Stimulated activated memory B cell treated with anti-CD40 and anti-IgM and Interleukin-4, amounts not matched to agents 10 μg/mL and 1 μg/mL and 100 μg/mL, for 72 hours (primary cell): ENCODE results near the gene TMEM63C.

ENCODE experiments used
- ATAC-seq: fragments of 150-1000 bp; cut with Tn5 transposase; 2 replicates; pipeline ENCODE4 v1.10.0; 2021
- H3K27ac Mint-ChIP-seq: one replicate; pipeline ENCODE4 v1.8.0; 2022; ENCODE audit warnings: mild to moderate bottlenecking, mixed read lengths
- H3K27me3 Mint-ChIP-seq: one replicate; pipeline ENCODE4 v1.8.0; 2022; ENCODE audit warnings: mixed read lengths
- H3K36me3 Mint-ChIP-seq: one replicate; pipeline ENCODE4 v1.8.0; 2022; ENCODE audit warnings: mixed read lengths
- H3K4me1 Mint-ChIP-seq: one replicate; pipeline ENCODE4 v1.8.0; 2022; ENCODE audit warnings: mixed read lengths
- H3K4me3 Mint-ChIP-seq: one replicate; pipeline ENCODE4 v1.8.0; 2022; ENCODE audit warnings: mild to moderate bottlenecking, moderate library complexity, mixed read lengths
- H3K9me3 Mint-ChIP-seq: one replicate; pipeline ENCODE4 v1.8.0; 2022; ENCODE audit warnings: mixed read lengths

TMEM63C gene

DNA sequence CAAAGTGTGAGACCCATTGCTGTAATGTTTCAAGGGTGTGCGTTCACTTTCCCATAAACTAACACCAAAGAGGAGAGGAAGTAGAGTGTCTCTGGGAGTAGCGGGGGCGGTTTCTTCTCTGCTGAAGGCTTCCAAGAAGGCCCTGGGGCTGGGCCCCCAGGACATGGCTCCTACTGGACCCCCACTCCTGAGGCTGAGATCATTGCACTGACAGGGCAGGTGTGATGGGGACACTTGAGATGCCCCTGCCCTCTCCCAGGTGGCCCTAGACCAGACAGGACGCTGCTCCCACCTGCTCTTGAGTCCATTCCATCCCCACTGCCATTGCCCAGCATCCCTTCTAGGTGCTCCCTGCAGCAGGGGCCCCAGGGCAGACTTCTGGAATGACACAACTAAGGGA is 20.1 kb downstream of the TMEM63C start:
- H3K27ac Mint-ChIP-seq = no peak overlapping the region

DNA sequence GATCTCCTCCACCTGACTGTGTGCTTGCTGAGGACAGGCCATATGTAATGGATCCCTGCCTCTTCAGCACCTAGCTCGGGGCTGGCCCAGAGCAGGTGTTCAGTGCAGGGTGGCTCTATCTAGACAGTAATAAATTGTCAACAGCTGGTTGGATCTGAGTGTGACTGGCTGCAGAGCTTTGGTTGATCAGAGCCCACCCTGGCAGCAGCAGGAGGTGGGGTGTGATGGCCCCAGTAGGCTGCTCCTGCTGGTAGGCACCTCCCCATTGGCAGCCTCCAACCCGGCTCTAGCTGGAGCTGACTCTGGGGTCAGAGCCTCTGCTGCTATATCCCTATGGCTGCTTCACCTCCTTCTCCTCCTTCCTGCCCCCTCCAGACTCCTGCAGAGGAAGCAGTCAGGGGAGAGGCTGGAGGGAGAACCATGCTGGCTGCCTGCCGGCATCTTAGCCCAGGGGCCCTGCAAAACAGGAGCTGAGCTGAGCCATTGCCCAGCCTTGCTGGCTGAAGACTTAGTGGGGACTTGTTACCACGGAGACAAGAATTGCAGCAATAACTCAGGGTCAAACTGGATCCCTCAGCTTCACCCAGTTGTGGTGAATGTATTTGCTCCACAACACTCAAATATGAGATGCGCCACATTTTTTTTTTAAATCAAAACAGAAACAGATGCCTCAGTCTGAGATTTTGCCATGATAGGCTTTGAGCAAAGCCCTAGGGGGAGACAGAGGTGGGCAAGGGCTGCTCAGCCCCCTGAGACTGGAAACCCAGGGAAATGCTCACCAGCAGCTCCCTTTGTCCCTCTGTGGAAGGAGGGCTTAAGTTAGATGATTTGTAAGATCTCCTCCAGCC is 22.2 kb downstream of the TMEM63C start:
- no peaks in the 10 kb centered on the region for H3K9me3 Mint-ChIP-seq
- H3K27me3 Mint-ChIP-seq = peaks cover 38% of the 10 kb centered on the region
- H3K4me3 Mint-ChIP-seq = no peak overlapping the region
- H3K4me1 Mint-ChIP-seq = no peaks in the 10 kb centered on the region
- ATAC-seq = peak; percentile 4
- H3K36me3 Mint-ChIP-seq = no peaks in the 10 kb centered on the region
- no peak overlapping the region for H3K27ac Mint-ChIP-seq

More for the DNA sequence above, 20.1 kb downstream of the TMEM63C start:
- no peaks in the 10 kb centered on the region for H3K4me1 Mint-ChIP-seq
- H3K27me3 Mint-ChIP-seq = peaks cover 49% of the 10 kb centered on the region
- no peak overlapping the region for H3K4me3 Mint-ChIP-seq
- ATAC-seq = no peak
- no peaks in the 10 kb centered on the region for H3K36me3 Mint-ChIP-seq
- H3K9me3 Mint-ChIP-seq = no peaks in the 10 kb centered on the region

GRCh38 chr14:77204459-77204771 is 22.8 kb downstream of the TMEM63C start:
- Mint-ChIP-seq H3K27me3 (peaks cover 32% of the 10 kb centered on the region), H3K9me3 (no peaks in the 10 kb centered on the region), H3K4me3 (no peak overlapping the region), H3K27ac (no peak overlapping the region), H3K36me3 (no peaks in the 10 kb centered on the region), H3K4me1 (no peaks in the 10 kb centered on the region)
- no peak for ATAC-seq

DNA sequence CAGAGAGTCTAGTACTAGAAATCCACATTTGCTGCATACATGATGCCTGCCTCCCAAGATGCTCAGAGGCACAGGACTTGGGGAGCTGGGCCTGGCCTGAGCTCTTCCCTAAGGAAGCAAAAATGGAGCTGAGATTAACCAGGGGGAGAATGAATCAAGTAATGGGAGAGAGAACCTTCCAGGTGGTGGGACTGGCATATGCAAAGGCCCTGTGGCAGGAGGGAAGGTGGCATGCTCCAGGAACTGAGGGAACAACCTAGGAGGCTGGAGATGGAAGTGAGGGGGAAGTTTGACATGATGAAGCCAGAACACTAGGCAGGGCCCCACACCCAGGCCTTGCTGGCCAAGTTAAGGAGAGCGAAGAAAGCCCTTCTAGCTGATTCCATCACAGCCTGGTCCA is 23.3 kb downstream of the TMEM63C start:
- Mint-ChIP-seq H3K4me1 (no peaks in the 10 kb centered on the region), H3K27ac (no peak overlapping the region), H3K36me3 (no peaks in the 10 kb centered on the region), H3K27me3 (peaks cover 27% of the 10 kb centered on the region), H3K4me3 (no peak overlapping the region), H3K9me3 (no peaks in the 10 kb centered on the region)
- no peak for ATAC-seq

DNA sequence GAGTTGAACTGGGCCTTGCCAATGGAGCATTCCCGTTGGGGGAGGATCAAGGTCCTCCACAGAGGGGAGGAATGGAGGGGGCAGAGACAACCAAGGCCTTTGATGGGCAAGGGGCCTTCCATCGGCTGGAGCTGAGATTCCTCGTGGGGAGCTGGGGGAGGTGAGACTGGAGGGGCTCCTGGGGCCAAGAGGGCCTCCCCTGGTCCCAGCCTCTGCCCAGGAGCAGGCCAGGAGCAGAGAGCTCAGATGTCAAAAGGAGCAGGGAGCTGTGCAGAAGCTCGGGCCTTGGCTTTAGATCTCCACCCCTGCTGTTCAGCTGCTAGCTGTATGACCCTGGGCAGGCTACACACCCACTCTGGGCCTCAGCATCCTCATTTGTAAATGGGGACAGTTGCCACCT is 24.0 kb downstream of the TMEM63C start:
- H3K9me3 Mint-ChIP-seq = no peaks in the 10 kb centered on the region
- no peak overlapping the region for H3K4me3 Mint-ChIP-seq
- no peaks in the 10 kb centered on the region for H3K4me1 Mint-ChIP-seq
- peaks cover 21% of the 10 kb centered on the region for H3K27me3 Mint-ChIP-seq
- no peak for ATAC-seq
- no peak overlapping the region for H3K27ac Mint-ChIP-seq
- no peaks in the 10 kb centered on the region for H3K36me3 Mint-ChIP-seq

DNA sequence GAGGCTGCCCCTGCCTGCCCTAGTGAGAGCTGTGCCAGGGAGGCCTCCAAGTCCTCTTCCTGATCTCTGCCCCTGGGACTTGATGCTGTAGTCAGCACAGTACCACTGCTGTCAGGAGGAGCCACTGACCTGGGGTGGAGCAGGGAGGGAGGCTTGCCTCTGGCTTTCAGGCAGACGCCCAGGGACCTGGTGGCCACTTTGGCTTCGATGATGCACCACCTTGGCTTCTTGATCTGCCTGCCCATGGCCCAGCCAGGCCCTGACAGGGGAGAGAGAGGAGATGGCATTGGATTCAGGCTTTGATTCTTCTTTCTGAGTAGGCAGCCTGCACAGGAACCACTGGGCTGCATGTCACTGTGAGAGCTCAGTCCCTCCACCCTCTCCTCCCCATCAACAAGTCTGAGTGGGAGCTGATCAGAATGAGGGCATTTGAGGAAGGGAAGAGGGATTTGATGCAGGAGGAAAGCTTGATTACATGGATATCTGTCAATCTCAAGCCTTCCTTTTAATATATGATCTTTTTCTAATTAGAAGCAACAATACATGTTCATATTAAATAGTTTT is 24.7 kb downstream of the TMEM63C start:
- H3K4me1 Mint-ChIP-seq = no peaks in the 10 kb centered on the region
- ATAC-seq = no peak
- no peak overlapping the region for H3K4me3 Mint-ChIP-seq
- H3K27ac Mint-ChIP-seq = no peak overlapping the region
- no peaks in the 10 kb centered on the region for H3K9me3 Mint-ChIP-seq
- H3K27me3 Mint-ChIP-seq = peaks cover 13% of the 10 kb centered on the region
- no peaks in the 10 kb centered on the region for H3K36me3 Mint-ChIP-seq

GRCh38 chr14:77206877-77207389 is 25.3 kb downstream of the TMEM63C start:
- H3K4me3 Mint-ChIP-seq = no peak overlapping the region
- H3K36me3 Mint-ChIP-seq = no peaks in the 10 kb centered on the region
- no peaks in the 10 kb centered on the region for H3K4me1 Mint-ChIP-seq
- no peak for ATAC-seq
- H3K27me3 Mint-ChIP-seq = peaks cover 11% of the 10 kb centered on the region
- H3K27ac Mint-ChIP-seq = no peak overlapping the region
- H3K9me3 Mint-ChIP-seq = no peaks in the 10 kb centered on the region

GRCh38 chr14:77208291-77208978 is 26.8 kb downstream of the TMEM63C start:
- Mint-ChIP-seq H3K27me3 (peaks cover 11% of the 10 kb centered on the region), H3K4me3 (no peak overlapping the region), H3K9me3 (no peaks in the 10 kb centered on the region), H3K4me1 (peaks cover 5% of the 10 kb centered on the region), H3K36me3 (no peaks in the 10 kb centered on the region), H3K27ac (no peak overlapping the region)
- ATAC-seq = no peak

GRCh38 chr14:77208979-77209318 is 27.4 kb downstream of the TMEM63C start:
- Mint-ChIP-seq H3K36me3 (no peaks in the 10 kb centered on the region), H3K4me3 (no peak overlapping the region), H3K9me3 (no peaks in the 10 kb centered on the region), H3K4me1 (peaks cover 10% of the 10 kb centered on the region), H3K27ac (no peak overlapping the region), H3K27me3 (peaks cover 11% of the 10 kb centered on the region)
- no peak for ATAC-seq

DNA sequence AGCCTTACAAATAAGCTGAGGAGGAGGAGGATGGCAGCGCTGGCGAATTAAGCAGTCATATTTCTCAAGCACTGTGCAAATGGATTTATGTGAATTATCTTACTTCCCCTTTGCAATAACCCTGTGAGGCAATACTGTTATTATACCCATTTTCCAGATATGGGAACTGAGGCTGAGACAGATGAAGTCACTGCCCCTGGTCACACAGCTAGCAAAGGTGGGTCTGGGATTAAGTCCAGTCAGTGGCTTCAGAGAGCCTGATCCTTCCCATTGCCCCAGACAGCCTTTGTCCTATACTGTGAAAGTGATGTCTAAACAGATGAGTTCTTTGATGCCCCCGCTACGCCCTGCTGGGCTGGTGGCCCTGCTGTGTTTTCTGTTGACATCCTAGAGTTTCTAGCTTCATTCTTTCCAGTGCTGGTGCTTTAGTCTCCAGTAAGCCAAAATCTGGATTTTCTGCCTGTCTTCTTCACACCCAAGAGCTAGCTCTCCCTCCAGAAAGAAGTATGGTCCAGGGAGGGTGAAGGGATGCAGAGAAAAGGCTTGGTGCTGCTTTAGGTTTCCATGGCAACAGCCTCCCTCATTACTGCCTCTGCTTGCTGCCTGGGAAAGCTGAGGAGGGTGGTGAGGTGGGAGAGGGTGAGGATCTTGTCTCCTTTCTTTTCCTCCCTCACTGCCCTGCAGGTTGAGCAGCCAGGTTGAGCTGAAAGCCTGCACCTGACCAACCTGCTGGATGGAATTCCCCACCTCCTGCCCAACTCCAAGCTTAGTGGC is 30.7 kb downstream of the TMEM63C start:
- ATAC-seq = no peak
- Mint-ChIP-seq H3K4me3 (no peak overlapping the region), H3K27ac (no peak overlapping the region), H3K4me1 (peaks cover 11% of the 10 kb centered on the region), H3K27me3 (peaks cover 31% of the 10 kb centered on the region), H3K9me3 (no peaks in the 10 kb centered on the region), H3K36me3 (no peaks in the 10 kb centered on the region)

DNA sequence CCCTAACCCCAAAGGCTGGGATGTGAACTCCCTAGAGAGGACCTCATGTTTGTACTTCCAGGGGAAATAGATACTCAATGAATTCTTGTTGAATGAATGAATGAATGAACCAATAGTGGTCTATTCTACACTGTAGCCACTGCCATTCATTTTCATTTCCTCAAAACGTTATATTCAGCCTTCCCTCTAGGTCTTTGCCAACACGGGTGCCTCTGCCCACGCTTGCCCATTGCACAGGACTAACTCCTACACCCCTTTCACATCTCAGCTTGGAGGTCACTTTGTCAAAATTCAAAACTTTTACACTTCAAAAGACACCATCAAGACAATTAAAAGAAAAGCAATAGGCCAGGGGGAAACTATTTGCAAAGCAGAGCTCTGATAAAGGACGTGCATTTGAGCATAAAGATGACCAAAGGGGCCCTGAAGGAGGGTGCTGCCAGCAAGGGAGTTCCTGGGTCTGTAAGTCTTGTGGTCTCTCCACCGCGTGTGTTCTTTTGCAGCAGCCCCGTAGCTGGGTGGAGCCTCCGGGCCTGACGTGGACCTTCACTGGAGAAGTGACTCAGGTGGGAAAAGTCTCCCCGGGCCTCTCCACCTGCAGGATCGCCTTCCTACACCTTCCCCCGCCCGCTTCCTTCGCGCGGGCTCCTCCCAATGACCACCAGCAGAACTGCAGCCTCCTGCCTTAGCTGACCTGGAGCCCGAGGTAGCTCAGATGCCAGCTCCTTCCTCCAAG is 31.5 kb downstream of the TMEM63C start:
- Mint-ChIP-seq H3K27ac (no peak overlapping the region), H3K27me3 (peaks cover 35% of the 10 kb centered on the region), H3K36me3 (no peaks in the 10 kb centered on the region), H3K4me1 (peaks cover 11% of the 10 kb centered on the region), H3K9me3 (no peaks in the 10 kb centered on the region), H3K4me3 (no peak overlapping the region)
- peak; percentile 57 for ATAC-seq

GRCh38 chr14:77213679-77214016 is 32.0 kb downstream of the TMEM63C start:
- ATAC-seq = no peak
- H3K36me3 Mint-ChIP-seq = no peaks in the 10 kb centered on the region
- H3K9me3 Mint-ChIP-seq = no peaks in the 10 kb centered on the region
- no peak overlapping the region for H3K27ac Mint-ChIP-seq
- H3K4me1 Mint-ChIP-seq = peaks cover 11% of the 10 kb centered on the region
- H3K4me3 Mint-ChIP-seq = no peak overlapping the region
- peaks cover 35% of the 10 kb centered on the region for H3K27me3 Mint-ChIP-seq

DNA sequence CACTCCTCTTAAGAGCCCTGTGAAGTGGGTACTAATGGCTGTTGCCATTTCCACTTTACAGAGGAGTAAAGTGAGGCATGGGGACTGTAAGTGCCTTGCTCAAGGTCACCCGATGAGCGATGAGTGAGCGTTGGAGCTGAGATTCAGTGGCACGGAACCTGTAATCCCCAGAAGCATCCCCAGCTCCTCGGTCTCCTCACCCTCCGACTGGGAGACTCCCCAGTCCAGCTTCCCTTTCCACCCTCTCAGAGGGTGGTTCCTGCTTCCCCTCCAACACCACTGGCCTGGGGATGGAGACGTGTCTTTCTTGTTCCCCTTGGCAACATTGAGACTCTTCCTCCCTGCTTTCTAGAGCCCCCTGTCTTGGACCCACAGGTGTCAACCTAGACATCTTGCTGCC is 32.6 kb downstream of the TMEM63C start:
- Mint-ChIP-seq H3K9me3 (no peaks in the 10 kb centered on the region), H3K36me3 (no peaks in the 10 kb centered on the region), H3K4me3 (no peak overlapping the region), H3K4me1 (peaks cover 11% of the 10 kb centered on the region), H3K27ac (no peak overlapping the region), H3K27me3 (peaks cover 35% of the 10 kb centered on the region)
- ATAC-seq = no peak

DNA sequence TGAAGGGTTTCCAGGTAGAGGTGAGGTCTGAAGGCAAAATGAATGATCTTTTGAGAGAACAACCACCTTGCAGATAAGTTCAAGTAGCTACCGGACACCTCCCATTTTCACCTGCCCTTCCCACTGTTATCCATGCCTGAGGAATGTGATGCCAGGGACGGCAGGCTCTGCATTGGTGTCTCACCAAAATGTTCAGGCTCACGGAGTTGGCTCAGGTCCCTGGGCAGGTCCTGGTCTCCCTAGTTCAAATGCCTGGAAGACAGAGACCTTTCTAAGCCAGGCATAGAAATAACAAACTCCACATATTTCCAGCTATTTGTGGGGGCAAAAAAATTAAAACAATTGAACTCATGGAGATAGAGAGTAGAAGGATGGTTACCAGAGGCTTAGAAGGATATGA is 36.0 kb downstream of the TMEM63C start:
- H3K9me3 Mint-ChIP-seq = peaks cover 4% of the 10 kb centered on the region
- ATAC-seq = no peak
- H3K36me3 Mint-ChIP-seq = no peaks in the 10 kb centered on the region
- no peak overlapping the region for H3K4me3 Mint-ChIP-seq
- peaks cover 11% of the 10 kb centered on the region for H3K4me1 Mint-ChIP-seq
- peaks cover 35% of the 10 kb centered on the region for H3K27me3 Mint-ChIP-seq
- H3K27ac Mint-ChIP-seq = no peak overlapping the region

DNA sequence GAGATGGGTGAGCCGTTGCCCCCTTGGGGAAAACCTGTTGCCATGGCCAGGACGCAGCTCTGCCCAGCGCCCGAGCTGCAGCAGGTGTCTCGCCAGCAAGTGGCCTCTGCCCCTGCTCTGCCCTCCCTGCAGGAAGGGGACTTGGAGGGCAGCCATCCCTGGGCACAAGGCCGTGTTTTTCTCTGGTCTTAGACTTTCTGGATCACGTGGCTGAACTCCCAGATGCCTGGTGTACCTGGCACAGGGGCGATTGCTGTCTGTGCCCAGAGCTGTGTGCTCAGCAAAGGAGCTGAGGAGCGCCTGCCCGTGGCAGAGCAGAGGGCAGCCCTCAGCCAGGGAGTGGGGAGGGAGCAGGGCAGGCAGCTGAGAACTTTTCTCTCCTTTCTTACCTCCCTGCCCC is 38.0 kb downstream of the TMEM63C start:
- ATAC-seq = no peak
- peaks cover 29% of the 10 kb centered on the region for H3K27me3 Mint-ChIP-seq
- H3K36me3 Mint-ChIP-seq = no peaks in the 10 kb centered on the region
- H3K4me3 Mint-ChIP-seq = no peak overlapping the region
- no peak overlapping the region for H3K27ac Mint-ChIP-seq
- peaks cover 4% of the 10 kb centered on the region for H3K9me3 Mint-ChIP-seq
- H3K4me1 Mint-ChIP-seq = no peaks in the 10 kb centered on the region
